MG63 (cell line): ENCODE data around the gene ANKS6. TPM values are rescaled to one million over a fixed set of nuclear protein-coding genes. Genes with fewer than 3 reads are reported as not detected.

Source experiments
- DNase-seq: peaks from one replicate; pipeline ENCODE4 v3.0.0-alpha.2; 2020
- H3K27me3 ChIP-seq: fragments of 250-450 bp; sonication (Bioruptor Pico); 2 replicates; pipeline ENCODE4 v1.5.1; 2020; ENCODE audit warnings: mild to moderate bottlenecking, moderate library complexity
- H3K36me3 ChIP-seq: fragments of 250-450 bp; sonication (Bioruptor Pico); 2 replicates; pipeline ENCODE4 v1.5.1; 2020; ENCODE audit warnings: mild to moderate bottlenecking, moderate library complexity
- H3K4me3 ChIP-seq: fragments of 250-450 bp; sonication (Bioruptor Pico); 2 replicates; pipeline ENCODE4 v1.5.1; 2020; ENCODE audit warnings: mild to moderate bottlenecking, moderate library complexity
- H3K9me3 ChIP-seq: fragments of 250-450 bp; sonication (Bioruptor Pico); 2 replicates; pipeline ENCODE4 v1.5.1; 2020; ENCODE audit warnings: mild to moderate bottlenecking, moderate library complexity
- total RNA-seq: library from RNA; depleted of rRNA; stranded (reverse); fragments of >200 nt; shearing (Covaris generic); gene quantifications from 2 replicates; pipeline ENCODE4 v1.2.3, GENCODE V29; 2014; ENCODE audit warnings: low replicate concordance

Gene ANKS6
- total RNA-seq, 1 experiment from 2014 or later: 29.1 TPM

GRCh38 chr9:98823666-98824334 lies 27.4 kb upstream of the ANKS6 start:
- no peak overlapping the region for H3K4me3 ChIP-seq
- no peaks in the 10 kb centered on the region for H3K27me3 ChIP-seq
- H3K9me3 ChIP-seq: no peaks in the 10 kb centered on the region
- H3K36me3 ChIP-seq: no peaks in the 10 kb centered on the region
- DNase-seq: no peak

DNA sequence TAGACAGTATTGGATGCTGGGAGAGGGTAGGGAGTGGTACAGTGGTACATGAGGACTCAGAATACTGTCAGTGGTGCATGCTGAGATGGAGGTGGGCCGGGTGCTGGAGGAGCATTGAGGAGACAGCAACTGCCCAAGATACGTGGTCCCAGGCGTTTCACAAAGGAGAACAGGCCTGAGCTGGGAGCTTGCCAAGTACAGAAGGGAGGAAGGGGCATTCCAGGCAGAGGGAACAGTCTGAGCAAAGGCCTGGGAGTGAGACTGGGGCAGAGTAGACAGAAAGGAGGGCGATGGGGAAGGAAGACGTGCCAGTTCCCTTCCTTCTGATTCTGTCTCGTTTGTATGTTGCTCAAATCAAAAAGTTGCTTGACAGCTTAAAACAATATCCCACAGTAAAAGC lies 26.3 kb upstream of the ANKS6 start:
- no peak for DNase-seq
- H3K27me3 ChIP-seq: no peaks in the 10 kb centered on the region
- H3K9me3 ChIP-seq: no peaks in the 10 kb centered on the region
- H3K36me3 ChIP-seq: no peaks in the 10 kb centered on the region
- H3K4me3 ChIP-seq: no peak overlapping the region

GRCh38 chr9:98821831-98822230 lies 25.5 kb upstream of the ANKS6 start:
- no peaks in the 10 kb centered on the region for H3K9me3 ChIP-seq
- no peaks in the 10 kb centered on the region for H3K27me3 ChIP-seq
- H3K36me3 ChIP-seq: no peaks in the 10 kb centered on the region
- DNase-seq: no peak
- H3K4me3 ChIP-seq: no peak overlapping the region

DNA sequence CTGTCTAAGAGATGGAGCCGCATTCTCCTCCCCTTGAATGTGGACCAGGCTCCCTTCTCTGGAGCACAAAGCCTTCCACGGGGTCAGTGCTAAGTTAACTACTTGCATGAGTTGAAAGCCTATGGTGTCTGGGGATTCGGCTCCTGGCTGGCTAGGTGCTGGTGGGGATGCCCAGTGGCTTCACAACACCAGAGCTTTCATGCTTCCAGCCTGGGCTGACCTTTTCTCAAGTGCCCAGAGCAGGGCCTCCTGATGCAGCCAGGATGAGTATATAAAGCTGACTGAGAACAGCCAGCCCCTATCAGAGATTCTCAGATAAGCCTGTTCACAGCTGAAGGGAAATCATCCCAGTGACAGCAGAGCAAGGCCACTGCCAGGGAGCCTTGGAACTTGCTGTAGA lies 22.9 kb upstream of the ANKS6 start:
- no peak overlapping the region for H3K4me3 ChIP-seq
- H3K36me3 ChIP-seq: no peaks in the 10 kb centered on the region
- H3K27me3 ChIP-seq: no peaks in the 10 kb centered on the region
- no peaks in the 10 kb centered on the region for H3K9me3 ChIP-seq
- DNase-seq: no peak

- H3K4me3 ChIP-seq: no peak overlapping the region
These were observed 22.4 kb upstream of the ANKS6 start for GRCh38 chr9:98818764-98819163.

GRCh38 chr9:98815391-98815951 lies 19.1 kb upstream of the ANKS6 start:
- H3K4me3 ChIP-seq: no peak overlapping the region
- DNase-seq: no peak
- peaks cover 3% of the 10 kb centered on the region; the same call in 1 of the 2 replicates for H3K9me3 ChIP-seq
- H3K27me3 ChIP-seq: no peaks in the 10 kb centered on the region
- no peaks in the 10 kb centered on the region for H3K36me3 ChIP-seq

More at GRCh38 chr9:98818764-98819163, 22.4 kb upstream of the ANKS6 start:
- H3K27me3 ChIP-seq: no peaks in the 10 kb centered on the region
- DNase-seq: no peak
- H3K36me3 ChIP-seq: no peaks in the 10 kb centered on the region
- no peaks in the 10 kb centered on the region for H3K9me3 ChIP-seq

DNA sequence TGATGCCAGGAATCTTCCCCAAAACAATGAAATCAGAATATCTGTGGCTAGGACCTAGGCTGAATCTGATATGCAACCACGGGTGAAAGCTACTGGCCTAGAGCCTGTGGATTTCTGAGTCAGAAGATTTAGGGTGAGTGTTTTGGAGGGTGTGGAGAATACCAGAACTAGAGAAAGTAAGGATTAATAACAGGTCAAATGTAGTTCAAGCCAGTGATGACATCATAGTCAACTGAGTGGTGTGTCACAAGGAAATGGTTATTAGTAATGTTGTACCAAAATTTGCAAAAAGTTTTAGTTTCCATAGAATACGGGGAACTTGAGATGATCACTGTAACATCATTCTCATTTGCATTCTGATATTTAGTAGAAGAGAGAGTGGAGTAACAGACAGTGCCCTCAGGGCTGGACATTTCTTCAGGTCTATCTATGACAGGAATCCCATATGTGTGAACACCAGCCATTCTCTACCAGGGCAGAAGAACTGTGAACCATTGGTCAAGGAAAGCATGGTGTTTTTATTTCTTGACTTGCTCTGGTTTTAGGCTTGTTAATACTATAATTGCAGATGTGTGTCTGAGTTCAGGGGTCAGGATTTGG lies 14.8 kb upstream of the ANKS6 start:
- Histone ChIP-seq H3K9me3 (peaks cover 3% of the 10 kb centered on the region; the same call in 1 of the 2 replicates), H3K36me3 (no peaks in the 10 kb centered on the region), H3K4me3 (no peak overlapping the region), H3K27me3 (no peaks in the 10 kb centered on the region)
- DNase-seq: peak; percentile 56

DNA sequence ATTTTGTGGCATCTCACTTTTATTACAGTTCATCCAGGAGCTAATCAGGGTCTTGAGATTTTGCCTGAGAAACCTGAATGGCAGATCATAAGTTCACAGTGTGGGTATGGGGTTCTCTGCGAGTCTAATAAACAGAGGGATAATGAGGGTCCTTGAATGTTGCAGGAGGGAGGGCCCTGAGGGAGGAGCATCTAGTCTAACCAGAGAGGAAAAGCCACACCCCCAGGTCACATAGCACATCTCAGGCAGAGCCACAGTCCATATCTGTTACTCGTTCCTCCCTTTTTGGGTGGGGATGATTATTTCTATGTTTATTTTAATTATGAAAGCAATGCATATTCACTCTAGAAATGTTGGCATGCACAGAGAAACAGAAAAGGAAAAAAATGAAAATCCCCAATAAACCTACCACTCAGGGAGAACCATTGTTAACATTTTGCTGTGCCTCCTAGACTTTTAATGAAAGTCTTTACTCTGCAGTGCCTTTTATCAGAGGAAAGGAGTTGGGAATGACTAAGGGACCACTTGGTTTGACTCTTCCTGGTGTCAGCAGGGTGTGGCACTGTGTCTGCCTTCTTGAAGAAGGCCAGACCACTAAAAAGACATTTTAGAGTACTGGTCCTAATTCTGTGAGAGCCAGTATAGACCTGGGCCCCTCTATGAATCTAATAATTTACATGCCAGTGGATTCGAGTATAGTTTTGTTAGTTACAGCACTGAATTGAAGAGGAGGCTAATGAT lies 13.9 kb upstream of the ANKS6 start:
- DNase-seq: no peak
- H3K27me3 ChIP-seq: no peaks in the 10 kb centered on the region
- H3K4me3 ChIP-seq: no peak overlapping the region
- peaks cover 3% of the 10 kb centered on the region; the same call in 1 of the 2 replicates for H3K9me3 ChIP-seq
- H3K36me3 ChIP-seq: no peaks in the 10 kb centered on the region

DNA sequence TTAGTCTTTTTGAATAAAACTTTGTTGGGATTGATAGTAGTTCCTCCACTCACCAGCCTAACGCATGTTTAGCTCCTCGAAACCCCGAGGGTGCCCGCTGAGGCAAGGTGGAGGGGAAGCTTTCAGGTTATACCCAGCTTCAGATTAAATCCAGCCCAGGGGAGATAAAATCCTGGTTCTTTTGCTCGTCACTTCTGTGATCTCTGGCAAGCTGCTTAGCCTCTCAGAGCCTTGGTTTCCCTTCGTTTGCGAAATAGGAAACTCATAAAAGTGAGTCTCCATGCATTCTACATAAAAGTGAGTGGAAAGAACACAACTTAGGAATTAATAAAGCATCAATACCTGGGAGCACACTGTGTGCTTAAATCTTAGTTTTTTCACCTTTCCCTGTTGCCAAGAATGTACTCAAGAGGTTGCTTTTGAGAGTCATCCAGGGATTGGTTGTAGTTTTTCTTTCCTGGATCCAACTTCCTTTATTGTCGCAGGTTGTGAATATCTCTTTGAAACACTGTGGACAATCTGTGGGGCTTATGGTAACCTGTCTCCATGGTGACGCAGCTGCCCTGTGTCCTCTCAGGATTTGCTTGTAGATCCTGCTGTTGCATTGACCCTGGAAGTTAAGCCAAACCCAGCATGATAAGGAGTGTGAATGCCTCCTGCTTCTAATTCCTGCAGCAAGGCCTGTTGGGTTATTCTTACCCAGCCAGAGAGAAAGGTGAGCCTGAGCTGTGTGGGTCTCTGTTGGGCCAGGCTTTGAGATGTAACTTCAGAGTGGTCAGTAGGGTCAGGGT lies 13.2 kb upstream of the ANKS6 start:
- Histone ChIP-seq H3K36me3 (no peaks in the 10 kb centered on the region), H3K9me3 (peaks cover 3% of the 10 kb centered on the region; the same call in 1 of the 2 replicates)
- DNase-seq: no peak

DNA sequence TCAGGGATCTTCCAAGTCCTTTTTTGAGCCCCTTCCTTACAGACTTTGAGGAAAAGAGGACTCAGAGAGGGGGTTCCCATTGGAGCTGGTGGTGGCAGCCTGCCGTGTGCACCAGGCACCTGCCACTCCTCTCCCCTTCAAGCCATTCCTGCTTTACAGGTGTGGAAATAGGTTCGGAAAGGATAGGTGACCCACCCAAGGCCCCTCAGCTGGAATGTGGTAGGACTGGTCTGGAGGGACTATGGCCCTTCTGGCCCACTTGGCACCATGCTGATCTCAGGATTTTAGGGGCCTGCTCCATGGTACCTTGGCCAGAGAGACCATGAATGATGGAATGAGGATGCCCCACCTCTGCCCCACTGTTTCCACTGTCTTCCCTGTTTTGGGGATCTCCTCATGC lies 12.5 kb upstream of the ANKS6 start:
- H3K4me3 ChIP-seq: no peak overlapping the region
- DNase-seq: no peak
- no peaks in the 10 kb centered on the region for H3K27me3 ChIP-seq
- H3K36me3 ChIP-seq: no peaks in the 10 kb centered on the region
- H3K9me3 ChIP-seq: peaks cover 3% of the 10 kb centered on the region; the same call in 1 of the 2 replicates

More for the DNA sequence above, 13.2 kb upstream of the ANKS6 start:
- H3K4me3 ChIP-seq: no peak overlapping the region
- no peaks in the 10 kb centered on the region for H3K27me3 ChIP-seq

- Histone ChIP-seq H3K27me3 (no peaks in the 10 kb centered on the region), H3K9me3 (peaks cover 3% of the 10 kb centered on the region; the same call in 1 of the 2 replicates), H3K4me3 (no peak overlapping the region), H3K36me3 (no peaks in the 10 kb centered on the region)
- DNase-seq: peak; percentile 25
These were observed 12.1 kb upstream of the ANKS6 start for GRCh38 chr9:98808411-98808815.

DNA sequence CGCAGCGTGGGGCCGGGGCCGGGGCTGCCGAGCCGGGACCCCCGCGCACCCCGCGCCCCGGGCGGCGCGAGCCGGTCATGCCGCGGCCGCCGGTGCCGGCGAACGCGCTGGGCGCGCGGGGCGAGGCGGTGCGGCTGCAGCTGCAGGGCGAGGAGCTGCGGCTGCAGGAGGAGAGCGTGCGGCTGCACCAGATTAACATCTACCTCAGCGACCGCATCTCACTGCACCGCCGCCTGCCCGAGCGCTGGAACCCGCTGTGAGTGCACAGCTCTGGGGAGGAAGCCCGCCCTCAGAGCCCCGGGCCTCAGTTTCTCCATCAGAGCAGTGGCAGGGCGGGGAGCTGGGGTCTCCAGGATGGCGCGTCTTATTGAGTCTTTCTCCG lies 11.4 kb upstream of the ANKS6 start:
- no peaks in the 10 kb centered on the region for H3K36me3 ChIP-seq
- DNase-seq: no peak
- H3K27me3 ChIP-seq: no peaks in the 10 kb centered on the region
- H3K4me3 ChIP-seq: peak overlapping the region; percentile 34
- peaks cover under 1% of the 10 kb centered on the region; the same call in 1 of the 2 replicates for H3K9me3 ChIP-seq

DNA sequence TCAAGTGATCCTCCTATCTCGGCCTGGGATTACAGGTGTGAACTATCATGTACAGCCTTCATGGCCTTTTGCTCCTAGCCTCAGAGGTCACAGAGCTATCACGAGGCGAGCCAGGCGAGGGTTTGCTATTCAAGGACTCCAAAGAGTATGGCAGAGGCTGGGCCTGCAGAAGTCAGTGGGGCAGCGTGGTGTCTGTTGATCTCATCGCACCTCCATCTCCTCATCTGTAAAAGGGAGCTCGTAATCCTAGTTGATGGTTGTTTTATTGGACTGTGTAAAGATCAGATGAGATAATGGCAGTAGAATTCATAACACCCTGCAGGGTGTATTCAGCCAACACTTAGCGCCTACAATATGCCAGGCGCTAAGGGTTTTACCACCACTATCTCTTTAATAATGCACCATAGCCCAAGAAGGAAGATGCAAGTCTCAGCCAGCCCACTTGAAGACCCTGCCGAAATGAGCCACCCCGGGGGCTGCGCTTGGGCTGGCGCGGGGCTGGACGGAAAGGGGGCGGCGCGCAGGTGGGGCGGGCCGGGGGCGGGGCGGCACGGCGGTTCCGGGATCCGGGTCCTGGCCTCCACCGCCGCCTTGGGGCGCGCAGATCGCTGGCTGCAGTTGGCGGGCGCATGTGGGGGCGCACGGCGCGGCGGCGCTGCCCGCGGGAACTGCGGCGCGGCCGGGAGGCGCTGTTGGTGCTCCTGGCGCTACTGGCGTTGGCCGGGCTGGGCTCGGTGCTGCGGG lies 10.9 kb upstream of the ANKS6 start, which contains the start of gene GALNT12:
TSS of gene GALNT12 (plus strand) at position 601 of the 744 bp plus-strand sequence. CDS start at position 630, 29 bp downstream.
- Histone ChIP-seq H3K27me3 (no peaks in the 10 kb centered on the region), H3K36me3 (no peaks in the 10 kb centered on the region), H3K4me3 (peak within 1 kb of the TSS; percentile 34), H3K9me3 (no peaks in the 10 kb centered on the region)
- DNase-seq: peak; percentile 34

GRCh38 chr9:98806394-98807035 lies 10.2 kb upstream of the ANKS6 start:
- DNase-seq: no peak
- no peaks in the 10 kb centered on the region for H3K9me3 ChIP-seq
- no peaks in the 10 kb centered on the region for H3K27me3 ChIP-seq
- no peaks in the 10 kb centered on the region for H3K36me3 ChIP-seq
- no peak overlapping the region for H3K4me3 ChIP-seq

- no peak overlapping the region for H3K4me3 ChIP-seq
- DNase-seq: no peak
- no peaks in the 10 kb centered on the region for H3K27me3 ChIP-seq
- H3K36me3 ChIP-seq: no peaks in the 10 kb centered on the region
- H3K9me3 ChIP-seq: no peaks in the 10 kb centered on the region
These were observed 9.3 kb upstream of the ANKS6 start for GRCh38 chr9:98805506-98806272.
